SHP77 (cell line): Measurements from ENCODE around the gene ELOVL5.

Experiments used
- DNase-seq, 2 experiments: peaks; one replicate each; lab custom pipeline; 2025; lab: John Stamatoyannopoulos, UW

The ELOVL5 gene

GRCh38 chr6:53273370-53273769 lies 75.4 kb downstream of the ELOVL5 start:
- no peak for DNase-seq

- DNase-seq: no peak
Observed at GRCh38 chr6:53269827-53270226, 78.9 kb downstream of the ELOVL5 start.

GRCh38 chr6:53268858-53269608 lies 79.7 kb downstream of the ELOVL5 start:
- no peak for DNase-seq

- DNase-seq: no peak
Observed at GRCh38 chr6:53266553-53267090, 82.1 kb downstream of the ELOVL5 start.

- DNase-seq: no peak
Observed at GRCh38 chr6:53264915-53265607, 83.7 kb downstream of the ELOVL5 start.

- DNase-seq: no peak
Observed at GRCh38 chr6:53264337-53264736, 84.4 kb downstream of the ELOVL5 start.

- no peak for DNase-seq
Observed at GRCh38 chr6:53263917-53264316, 84.8 kb downstream of the ELOVL5 start.

GRCh38 chr6:53259860-53260580 lies 88.7 kb downstream of the ELOVL5 start:
- DNase-seq: no peak

GRCh38 chr6:53258774-53259155 lies 90.0 kb downstream of the ELOVL5 start:
- no peak for DNase-seq

- DNase-seq: no peak
Observed at GRCh38 chr6:53258076-53258773, 90.5 kb downstream of the ELOVL5 start.

GRCh38 chr6:53257533-53257932 lies 91.2 kb downstream of the ELOVL5 start:
- DNase-seq: no peak

- no peak for DNase-seq
Observed at GRCh38 chr6:53257001-53257400, 91.7 kb downstream of the ELOVL5 start.

GRCh38 chr6:53252177-53252692 lies 96.5 kb downstream of the ELOVL5 start:
- no peak for DNase-seq

GRCh38 chr6:53251033-53251672 lies 97.6 kb downstream of the ELOVL5 start:
- no peak for DNase-seq

GRCh38 chr6:53250176-53251032 lies 98.3 kb downstream of the ELOVL5 start:
- no peak for DNase-seq

GRCh38 chr6:53246924-53247323 lies 101.8 kb downstream of the ELOVL5 start:
- DNase-seq: no peak

- DNase-seq: no peak
Observed at GRCh38 chr6:53244958-53245357, 103.8 kb downstream of the ELOVL5 start.

GRCh38 chr6:53244399-53244931 lies 104.3 kb downstream of the ELOVL5 start:
- DNase-seq: no peak

GRCh38 chr6:53241938-53242337 lies 106.8 kb downstream of the ELOVL5 start:
- no peak for DNase-seq

- DNase-seq: no peak
Observed at GRCh38 chr6:53240761-53241160, 108.0 kb downstream of the ELOVL5 start.
